Esophagus squamous epithelium (tissue), 4 donors: ENCODE measurements around the gene CLEC4F.

ENCODE experiments used
- POLR2A ChIP-seq, 4 donors: fragments of 450-650 bp; IDR thresholded peaks; one replicate each; pipeline ENCODE4 v1.6.1; 2017; ENCODE audit warnings: antibody characterized with exemption in 4 of 4, mild to moderate bottlenecking in 4 of 4, moderate library complexity in 3 of 4
- TF ChIP-seq, protein P1 (sequence below), 6 experiments: fragments of 450-650 bp in 4 of 6; fragments of 200-600 bp in 2 of 6; sonication (generic) in 2 of 6; IDR thresholded peaks; one replicate each; pipeline ENCODE4 v1.5.1; 2016 to 2019; ENCODE audit warnings: antibody characterized with exemption in 6 of 6, mild to moderate bottlenecking in 4 of 6, moderate library complexity in 4 of 6

GRCh38 chr2:70779911-70780545 is 40.4 kb downstream of the CLEC4F start:
- no peak for TF ChIP-seq POLR2A (IDR thresholded peaks at IDR 0.05)
- TF ChIP-seq, protein P1, sequence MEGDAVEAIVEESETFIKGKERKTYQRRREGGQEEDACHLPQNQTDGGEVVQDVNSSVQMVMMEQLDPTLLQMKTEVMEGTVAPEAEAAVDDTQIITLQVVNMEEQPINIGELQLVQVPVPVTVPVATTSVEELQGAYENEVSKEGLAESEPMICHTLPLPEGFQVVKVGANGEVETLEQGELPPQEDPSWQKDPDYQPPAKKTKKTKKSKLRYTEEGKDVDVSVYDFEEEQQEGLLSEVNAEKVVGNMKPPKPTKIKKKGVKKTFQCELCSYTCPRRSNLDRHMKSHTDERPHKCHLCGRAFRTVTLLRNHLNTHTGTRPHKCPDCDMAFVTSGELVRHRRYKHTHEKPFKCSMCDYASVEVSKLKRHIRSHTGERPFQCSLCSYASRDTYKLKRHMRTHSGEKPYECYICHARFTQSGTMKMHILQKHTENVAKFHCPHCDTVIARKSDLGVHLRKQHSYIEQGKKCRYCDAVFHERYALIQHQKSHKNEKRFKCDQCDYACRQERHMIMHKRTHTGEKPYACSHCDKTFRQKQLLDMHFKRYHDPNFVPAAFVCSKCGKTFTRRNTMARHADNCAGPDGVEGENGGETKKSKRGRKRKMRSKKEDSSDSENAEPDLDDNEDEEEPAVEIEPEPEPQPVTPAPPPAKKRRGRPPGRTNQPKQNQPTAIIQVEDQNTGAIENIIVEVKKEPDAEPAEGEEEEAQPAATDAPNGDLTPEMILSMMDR (IDR thresholded peaks at IDR 0.05): no peak
